ENCODE measurements around the gene RRM2. TPM values are rescaled to one million over a fixed set of nuclear protein-coding genes. Genes with fewer than 3 reads are reported as not detected.
"Not testable (repeated sequence)": the region's sequence is repeated elsewhere in the genome, so short reads cannot be mapped to it uniquely, and the experiment has no call there.

The RRM2 gene
- total RNA-seq, 4 donors from 2014 or later = 0.40 to 3.2 (median 2.0) TPM

DNA sequence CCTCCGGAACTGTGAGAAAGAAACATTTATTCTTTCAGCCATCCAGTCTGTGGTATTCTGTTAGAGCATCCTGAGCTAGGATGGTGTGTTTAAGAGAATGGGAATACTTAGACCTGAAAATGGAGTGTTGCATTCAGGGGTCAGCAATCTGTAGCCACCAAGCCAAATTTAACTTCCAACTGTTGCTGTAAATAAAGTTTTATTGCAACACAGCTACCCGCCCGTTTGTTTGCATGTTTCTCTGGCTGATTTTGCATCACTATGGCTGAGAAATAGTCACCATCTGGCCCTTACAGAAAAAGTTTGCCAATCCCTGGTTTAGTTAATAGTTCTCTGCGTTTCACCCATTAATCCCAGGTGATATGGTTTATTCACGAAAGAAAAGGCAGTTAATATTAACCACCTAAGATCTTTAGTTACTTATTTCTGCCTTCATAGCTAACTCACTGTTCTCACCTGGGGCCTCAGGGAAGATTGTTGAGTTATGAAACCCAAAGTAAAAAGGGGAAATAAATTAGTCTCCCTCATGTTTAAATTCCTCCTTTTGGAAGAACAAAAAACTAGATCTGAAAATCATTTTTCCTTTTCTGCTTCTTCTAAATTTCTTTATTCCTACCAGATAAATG lies 32.9 kb upstream of the RRM2 start:
- Histone ChIP-seq H3K36me3 (no peaks in the 10 kb centered on the region), H3K9me3 (no peaks in the 10 kb centered on the region), H3K27me3 (peaks cover 29% of the 10 kb centered on the region), H3K4me1 (peaks cover 0 to 7% (median 5%) of the 10 kb centered on the region in 3 donors), H3K4me3 (no peak overlapping the region), H3K27ac (no peak overlapping the region)
- TF ChIP-seq POLR2A (IDR thresholded peaks at IDR 0.05) (no peak), EP300 (IDR thresholded peaks at IDR 0.05) (no peak), POLR2AphosphoS5 (IDR thresholded peaks at IDR 0.05) (no peak)
- TF ChIP-seq, protein P1, sequence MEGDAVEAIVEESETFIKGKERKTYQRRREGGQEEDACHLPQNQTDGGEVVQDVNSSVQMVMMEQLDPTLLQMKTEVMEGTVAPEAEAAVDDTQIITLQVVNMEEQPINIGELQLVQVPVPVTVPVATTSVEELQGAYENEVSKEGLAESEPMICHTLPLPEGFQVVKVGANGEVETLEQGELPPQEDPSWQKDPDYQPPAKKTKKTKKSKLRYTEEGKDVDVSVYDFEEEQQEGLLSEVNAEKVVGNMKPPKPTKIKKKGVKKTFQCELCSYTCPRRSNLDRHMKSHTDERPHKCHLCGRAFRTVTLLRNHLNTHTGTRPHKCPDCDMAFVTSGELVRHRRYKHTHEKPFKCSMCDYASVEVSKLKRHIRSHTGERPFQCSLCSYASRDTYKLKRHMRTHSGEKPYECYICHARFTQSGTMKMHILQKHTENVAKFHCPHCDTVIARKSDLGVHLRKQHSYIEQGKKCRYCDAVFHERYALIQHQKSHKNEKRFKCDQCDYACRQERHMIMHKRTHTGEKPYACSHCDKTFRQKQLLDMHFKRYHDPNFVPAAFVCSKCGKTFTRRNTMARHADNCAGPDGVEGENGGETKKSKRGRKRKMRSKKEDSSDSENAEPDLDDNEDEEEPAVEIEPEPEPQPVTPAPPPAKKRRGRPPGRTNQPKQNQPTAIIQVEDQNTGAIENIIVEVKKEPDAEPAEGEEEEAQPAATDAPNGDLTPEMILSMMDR (IDR thresholded peaks at IDR 0.05) = no peak
- 48 to 63% methylated on average over 3 to 5 of the region's 5 CpGs for WGBS, 2 donors (ENCODE audit: low coverage in 1 of 2)
- no peak for ATAC-seq

DNA sequence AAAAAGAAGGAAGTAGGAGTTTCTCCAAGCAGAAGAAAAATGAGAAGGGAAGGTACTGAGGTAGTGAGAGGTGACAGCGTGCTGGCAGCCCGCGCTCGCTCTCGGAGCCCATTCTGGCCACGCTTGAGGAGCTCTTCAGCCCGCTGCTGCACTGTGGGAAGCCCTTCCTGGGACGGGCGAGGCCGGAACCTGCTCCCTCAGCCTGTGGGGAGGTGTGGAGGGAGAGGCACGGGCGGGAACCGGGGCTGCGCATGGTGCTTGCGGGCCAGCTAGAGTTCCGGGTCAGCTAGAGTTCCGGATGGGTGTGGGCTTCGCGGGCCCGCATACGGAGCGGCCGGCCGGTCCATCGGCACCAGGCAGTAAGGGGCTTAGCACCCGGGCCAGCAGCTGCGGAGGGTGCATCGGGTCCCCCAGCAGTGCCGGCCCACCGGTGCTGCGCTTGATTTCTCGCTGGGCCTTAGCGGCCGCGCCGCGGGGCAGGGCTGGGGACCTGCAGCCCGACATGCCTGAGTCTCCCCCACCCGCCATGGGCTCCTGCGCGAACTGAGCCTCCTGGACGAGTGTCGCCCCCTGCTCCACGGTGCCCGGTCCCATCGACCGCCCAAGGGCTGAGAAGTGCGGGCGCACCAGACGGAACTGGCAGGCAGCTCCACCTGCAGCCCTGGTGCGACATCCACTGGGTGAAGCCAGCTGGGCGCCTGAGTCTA lies 31.2 kb upstream of the RRM2 start:
- Histone ChIP-seq H3K27ac (peak overlapping the region in 1 of 4 donors; percentile 15), H3K36me3 (no peaks in the 10 kb centered on the region), H3K4me3 (peak overlapping the region in 1 of 2 donors; percentile 45), H3K27me3 (peaks cover 29% of the 10 kb centered on the region), H3K9me3 (no peaks in the 10 kb centered on the region), H3K4me1 (peaks cover 0 to 7% (median 5%) of the 10 kb centered on the region in 3 donors)
- no peak for TF ChIP-seq EP300 (IDR thresholded peaks at IDR 0.05)
- peak; percentile 34 for ATAC-seq
- 46% methylated on average over 7 of the region's 52 CpGs; no CpG with 5 or more reads in 1 of the 2 donors for WGBS, 2 donors (ENCODE audit: low coverage in 1 of 2)

DNA sequence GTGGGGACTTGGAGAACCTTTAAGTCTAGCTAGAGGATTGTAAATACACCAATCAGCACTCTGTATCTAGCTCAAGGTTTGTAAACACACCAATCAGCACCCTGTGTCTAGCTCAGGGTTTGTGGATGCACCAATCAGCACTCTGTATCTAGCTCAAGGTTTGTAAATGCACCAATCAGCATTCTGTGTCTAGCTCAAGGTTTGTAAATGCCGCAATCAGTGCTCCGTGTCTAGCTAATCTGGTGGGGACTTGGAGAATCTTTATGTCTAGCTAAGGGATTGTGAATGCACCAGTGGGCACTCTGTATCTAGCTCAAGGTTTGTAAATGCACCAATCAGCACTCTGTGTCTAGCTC lies 30.7 kb upstream of the RRM2 start:
- WGBS, 2 donors (ENCODE audit: low coverage in 1 of 2) = 100% methylated on average over 2 of the region's 2 CpGs; no CpG with 5 or more reads in 1 of the 2 donors
- Histone ChIP-seq H3K4me3 (peak overlapping the region in 1 of 2 donors; percentile 45), H3K27me3 (peaks cover 29% of the 10 kb centered on the region), H3K4me1 (peaks cover 0 to 10% (median 5%) of the 10 kb centered on the region in 3 donors)
- ATAC-seq, H3K27ac ChIP-seq, H3K36me3 ChIP-seq, H3K9me3 ChIP-seq: not testable (repeated sequence)

DNA sequence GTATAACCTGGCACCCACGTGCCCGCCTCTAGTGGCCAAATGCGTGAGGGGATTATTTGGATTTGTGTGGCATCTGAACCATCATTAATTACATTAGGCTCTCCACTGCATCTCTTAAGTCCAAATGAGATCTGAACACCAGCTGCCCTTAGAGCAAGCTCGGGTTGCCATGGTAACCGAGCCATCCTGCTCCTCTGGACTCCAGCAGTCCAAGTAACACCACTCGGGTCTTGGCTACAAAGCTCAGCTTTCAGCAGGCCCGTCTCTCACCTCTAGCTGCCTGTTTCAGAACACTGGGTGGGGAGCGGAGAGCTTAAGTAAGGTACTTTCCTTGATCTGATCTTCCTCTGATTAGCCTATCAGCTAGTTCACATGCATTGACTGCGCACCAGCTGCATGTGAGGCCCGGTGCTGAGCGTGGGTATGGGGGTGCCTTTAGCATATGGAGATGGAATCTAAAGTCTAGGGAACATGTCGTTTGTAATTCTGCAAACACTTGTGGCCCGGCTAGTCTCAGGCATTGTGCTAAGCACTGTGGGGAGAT lies 28.2 kb upstream of the RRM2 start:
- H3K4me3 ChIP-seq = no peak overlapping the region
- ATAC-seq = no peak
- H3K9me3 ChIP-seq = no peaks in the 10 kb centered on the region
- no peaks in the 10 kb centered on the region for H3K36me3 ChIP-seq
- peaks cover 0 to 18% (median 11%) of the 10 kb centered on the region in 3 donors for H3K4me1 ChIP-seq
- H3K27ac ChIP-seq = no peak overlapping the region
- TF ChIP-seq POLR2A (IDR thresholded peaks at IDR 0.05) (no peak), POLR2AphosphoS5 (IDR thresholded peaks at IDR 0.05) (no peak), EP300 (IDR thresholded peaks at IDR 0.05) (no peak)
- TF ChIP-seq, protein P1 (IDR thresholded peaks at IDR 0.05) = no peak
- H3K27me3 ChIP-seq = peaks cover 29% of the 10 kb centered on the region
- 80 to 92% methylated on average over 2 of the region's 13 CpGs for WGBS, 2 donors (ENCODE audit: low coverage in 1 of 2)

DNA sequence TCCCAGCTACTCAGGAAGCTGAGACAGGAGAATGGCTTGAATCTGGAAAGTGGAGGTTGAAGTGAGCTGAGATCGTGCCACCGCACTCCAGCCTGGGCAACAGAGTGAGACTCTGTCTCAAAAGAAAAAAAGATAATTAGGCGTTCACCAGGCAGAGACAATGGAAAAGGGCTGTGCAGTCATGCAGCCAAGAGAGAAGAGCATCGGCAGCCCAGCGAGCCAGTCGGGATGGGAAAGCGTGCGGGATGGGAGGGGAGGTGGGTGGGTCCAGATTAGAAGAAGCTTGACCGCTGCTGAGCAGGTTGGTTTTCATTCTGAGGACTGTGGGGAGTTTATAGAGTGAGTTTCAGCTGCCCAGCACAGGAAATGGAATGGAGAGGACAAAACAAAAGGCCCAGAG lies 27.4 kb upstream of the RRM2 start:
- no peak for ATAC-seq
- peaks cover 0 to 18% (median 11%) of the 10 kb centered on the region in 3 donors for H3K4me1 ChIP-seq
- H3K9me3 ChIP-seq = no peaks in the 10 kb centered on the region
- no peak overlapping the region for H3K4me3 ChIP-seq
- peaks cover 29% of the 10 kb centered on the region for H3K27me3 ChIP-seq
- TF ChIP-seq POLR2AphosphoS5 (IDR thresholded peaks at IDR 0.05) = no peak
- no peak for TF ChIP-seq EP300 (IDR thresholded peaks at IDR 0.05)
- H3K27ac ChIP-seq = no peak overlapping the region
- WGBS, 2 donors (ENCODE audit: low coverage in 1 of 2) = 80 to 87% methylated on average over 9 of the region's 9 CpGs
- no peaks in the 10 kb centered on the region for H3K36me3 ChIP-seq

DNA sequence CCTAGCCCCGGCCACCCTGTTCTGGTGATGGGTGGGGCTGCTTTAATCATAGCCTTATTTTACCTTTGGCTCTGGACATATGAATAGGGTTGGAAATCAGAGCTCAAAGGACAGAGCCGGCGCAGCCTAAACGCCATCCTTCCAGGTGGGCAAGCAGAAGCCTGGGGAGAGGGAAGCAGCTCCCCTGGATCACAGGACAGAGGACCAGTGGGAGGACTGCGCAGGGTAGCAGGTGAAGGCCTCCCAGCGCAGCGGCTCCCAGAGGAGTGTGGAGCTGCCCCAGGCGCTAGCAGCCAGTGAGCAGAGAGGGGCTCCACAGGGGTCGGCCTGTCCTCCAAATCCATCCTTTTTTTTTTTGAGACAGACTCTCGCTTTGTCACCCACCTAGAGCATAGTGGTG lies 25.9 kb upstream of the RRM2 start:
- Histone ChIP-seq H3K36me3 (no peaks in the 10 kb centered on the region), H3K4me3 (no peak overlapping the region), H3K4me1 (peaks cover 0 to 12% (median 6%) of the 10 kb centered on the region in 3 donors), H3K9me3 (no peaks in the 10 kb centered on the region), H3K27me3 (peaks cover 22% of the 10 kb centered on the region), H3K27ac (no peak overlapping the region)
- no peak for ATAC-seq
- WGBS, 2 donors (ENCODE audit: low coverage in 1 of 2) = 90 to 100% methylated on average over 1 to 2 of the region's 10 CpGs
- TF ChIP-seq POLR2A (IDR thresholded peaks at IDR 0.05) (no peak), POLR2AphosphoS5 (IDR thresholded peaks at IDR 0.05) (no peak), EP300 (IDR thresholded peaks at IDR 0.05) (no peak)
- TF ChIP-seq, protein P1 (IDR thresholded peaks at IDR 0.05) = no peak

Measured in gastroesophageal sphincter (tissue), 4 donors.